HEK293 (cell line): ENCODE results near the gene RPL39.

ENCODE experiments used
- BCL11B ChIP-seq: fragments of 450-650 bp; formaldehyde crosslinking; IDR thresholded peaks from 2 replicates; pipeline ENCODE4 v1.5.1; 2016; ENCODE audit warnings: low read depth, missing biosample characterization, missing genetic modification characterization
- CTCF ChIP-seq: fragments of 450-650 bp; formaldehyde crosslinking; IDR thresholded peaks from 2 replicates; pipeline ENCODE4 v1.5.1; 2016; ENCODE audit warnings: missing biosample characterization, missing genetic modification characterization
- MYNN ChIP-seq: fragments of 450-650 bp; formaldehyde crosslinking; IDR thresholded peaks from 2 replicates; pipeline ENCODE4 v1.5.1; 2016; ENCODE audit warnings: missing biosample characterization, missing genetic modification characterization, borderline replicate concordance
- SP2 ChIP-seq: fragments of 450-650 bp; formaldehyde crosslinking; IDR thresholded peaks from 2 replicates; pipeline ENCODE4 v1.5.1; 2016; ENCODE audit warnings: missing biosample characterization, missing genetic modification characterization
- ZBTB1 ChIP-seq: fragments of 450-650 bp; formaldehyde crosslinking; IDR thresholded peaks from 2 replicates; pipeline ENCODE4 v1.5.1; 2016; ENCODE audit warnings: missing biosample characterization, missing genetic modification characterization
- ZBTB26 ChIP-seq: fragments of 450-650 bp; formaldehyde crosslinking; optimal IDR thresholded peaks from 2 replicates; pipeline ENCODE3; 2016; ENCODE audit warnings: missing biosample characterization, mild to moderate bottlenecking, missing genetic modification characterization
- ZNF280D ChIP-seq: fragments of 450-650 bp; formaldehyde crosslinking; IDR thresholded peaks from 2 replicates; pipeline ENCODE4 v1.5.1; 2016; ENCODE audit warnings: missing biosample characterization, missing genetic modification characterization
- ZNF398 ChIP-seq: fragments of 450-650 bp; formaldehyde crosslinking; IDR thresholded peaks from 2 replicates; pipeline ENCODE4 v1.5.1; 2017; ENCODE audit warnings: missing biosample characterization, missing genetic modification characterization
- ZNF529 ChIP-seq: fragments of 450-650 bp; formaldehyde crosslinking; IDR thresholded peaks from 2 replicates; pipeline ENCODE4 v1.5.1; 2017; ENCODE audit warnings: missing genetic modification characterization, missing biosample characterization; ENCODE audit not compliant: insufficient replicate concordance
- ZNF626 ChIP-seq: fragments of 450-650 bp; sonication (Bioruptor Pico); formaldehyde crosslinking; IDR thresholded peaks from 2 replicates; pipeline ENCODE4 v1.5.1; 2018; ENCODE audit warnings: missing biosample characterization, missing genetic modification characterization, inconsistent platforms
- ZNF645 ChIP-seq: fragments of 450-650 bp; formaldehyde crosslinking; IDR thresholded peaks from 2 replicates; pipeline ENCODE4; 2016; ENCODE audit warnings: missing biosample characterization, missing genetic modification characterization
- ZNF704 ChIP-seq: fragments of 450-650 bp; formaldehyde crosslinking; IDR thresholded peaks from 2 replicates; pipeline ENCODE4 v1.5.1; 2016; ENCODE audit warnings: missing biosample characterization, missing genetic modification characterization

- no peak for TF ChIP-seq ZBTB26
- no peak for TF ChIP-seq ZBTB1
- no peak for TF ChIP-seq ZNF529 (tag by site-specific recombination)
- no peak for TF ChIP-seq CTCF
- no peak for TF ChIP-seq BCL11B (tag by site-specific recombination)
- no peak for TF ChIP-seq ZNF398
- no peak for TF ChIP-seq ZNF280D (tag by site-specific recombination)
- TF ChIP-seq ZNF704: no peak
- TF ChIP-seq SP2 (tag by site-specific recombination): no peak
- no peak for TF ChIP-seq MYNN (tag by site-specific recombination)
- no peak for TF ChIP-seq ZNF645 (tag by site-specific recombination)
- no peak for TF ChIP-seq ZNF626 (tag by site-specific recombination)
Measured at GRCh38 chrX:119833905-119834304, 42.5 kb upstream of the RPL39 start.
